Measurements from ENCODE around the gene TSPAN33. TPM values are rescaled to one million over a fixed set of nuclear protein-coding genes. Genes with fewer than 3 reads are reported as not detected.

Gene TSPAN33
- total RNA-seq, 2 donors from 2014 or later: 4.8 to 7.5 TPM

DNA sequence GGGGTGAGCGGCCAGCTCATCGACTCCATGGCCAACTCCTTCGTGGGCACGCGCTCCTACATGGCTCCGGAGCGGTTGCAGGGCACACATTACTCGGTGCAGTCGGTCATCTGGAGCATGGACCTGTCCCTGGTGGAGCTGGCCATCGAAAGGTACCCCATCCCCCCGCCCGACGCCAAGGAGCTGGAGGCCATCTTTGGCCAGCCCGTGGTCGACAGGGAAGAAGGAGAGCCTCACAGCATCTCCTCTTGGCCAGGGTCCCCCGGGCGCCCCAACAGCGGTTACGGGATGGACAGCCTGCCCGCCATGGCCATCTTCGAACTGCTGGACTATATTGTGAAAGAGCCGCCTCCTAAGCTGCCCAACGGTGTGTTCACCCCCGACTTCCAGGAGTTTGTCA lies 17.4 kb upstream of the TSPAN33 start:
- intact Hi-C loops (cut with DNase I, micrococcal nuclease): no loop called here
- DNase-seq: no peak
- no peak for ATAC-seq

DNA sequence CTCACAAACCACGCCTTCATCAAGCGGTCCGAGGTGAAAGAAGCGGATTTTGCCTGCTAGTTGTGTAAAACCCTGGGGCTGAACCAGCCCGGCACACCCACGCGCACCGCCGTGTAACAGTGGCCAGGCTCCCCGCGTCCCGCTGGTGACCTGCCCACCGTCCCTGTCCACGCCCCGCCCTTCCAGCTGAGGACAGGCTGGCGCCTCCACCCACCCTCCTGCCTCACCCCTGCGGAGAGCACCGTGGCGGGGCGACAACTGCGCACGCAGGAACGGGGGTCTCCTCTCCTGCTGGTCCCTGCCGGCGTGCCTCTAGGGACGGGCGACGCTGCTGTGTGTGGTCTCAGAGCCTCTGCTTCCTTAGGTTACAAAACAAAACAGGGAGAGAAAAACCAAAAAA lies 16.9 kb upstream of the TSPAN33 start:
- intact Hi-C loops (cut with DNase I, micrococcal nuclease): no loop called here
- no peak for ATAC-seq

DNA sequence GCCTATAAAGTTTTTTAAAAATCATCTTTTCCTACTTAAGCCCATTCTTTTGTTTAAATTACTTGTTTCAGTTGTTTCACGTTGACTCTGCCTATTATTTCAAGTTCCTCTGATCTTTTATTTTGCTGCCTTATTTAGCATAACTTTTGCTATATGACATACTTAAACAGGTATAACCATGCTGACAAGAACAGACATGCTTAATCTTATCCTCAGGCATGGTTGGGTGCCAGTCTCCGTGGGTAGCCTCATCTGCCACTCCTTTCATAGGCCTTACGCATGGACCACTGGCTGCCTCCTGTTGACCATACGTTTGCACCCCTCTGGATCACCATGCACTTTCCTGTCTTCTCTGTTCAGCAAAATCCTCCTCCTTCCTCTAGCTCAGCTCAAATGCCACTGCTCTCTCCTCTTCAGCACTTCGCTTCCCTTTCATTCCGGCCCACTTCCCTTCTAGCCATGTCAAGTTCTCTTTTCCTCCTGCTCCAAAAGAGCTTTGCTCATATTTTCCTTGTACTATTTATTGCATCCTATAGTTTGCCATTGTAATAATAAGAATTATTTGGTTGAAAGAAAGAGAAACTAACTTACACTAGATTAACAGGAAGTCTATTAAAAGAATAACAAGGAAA lies 10.0 kb upstream of the TSPAN33 start:
- intact Hi-C loops (cut with DNase I, micrococcal nuclease): no loop called here
- no peak for ATAC-seq
- DNase-seq: no peak

More for the DNA sequence above, 16.9 kb upstream of the TSPAN33 start:
- DNase-seq: no peak

DNA sequence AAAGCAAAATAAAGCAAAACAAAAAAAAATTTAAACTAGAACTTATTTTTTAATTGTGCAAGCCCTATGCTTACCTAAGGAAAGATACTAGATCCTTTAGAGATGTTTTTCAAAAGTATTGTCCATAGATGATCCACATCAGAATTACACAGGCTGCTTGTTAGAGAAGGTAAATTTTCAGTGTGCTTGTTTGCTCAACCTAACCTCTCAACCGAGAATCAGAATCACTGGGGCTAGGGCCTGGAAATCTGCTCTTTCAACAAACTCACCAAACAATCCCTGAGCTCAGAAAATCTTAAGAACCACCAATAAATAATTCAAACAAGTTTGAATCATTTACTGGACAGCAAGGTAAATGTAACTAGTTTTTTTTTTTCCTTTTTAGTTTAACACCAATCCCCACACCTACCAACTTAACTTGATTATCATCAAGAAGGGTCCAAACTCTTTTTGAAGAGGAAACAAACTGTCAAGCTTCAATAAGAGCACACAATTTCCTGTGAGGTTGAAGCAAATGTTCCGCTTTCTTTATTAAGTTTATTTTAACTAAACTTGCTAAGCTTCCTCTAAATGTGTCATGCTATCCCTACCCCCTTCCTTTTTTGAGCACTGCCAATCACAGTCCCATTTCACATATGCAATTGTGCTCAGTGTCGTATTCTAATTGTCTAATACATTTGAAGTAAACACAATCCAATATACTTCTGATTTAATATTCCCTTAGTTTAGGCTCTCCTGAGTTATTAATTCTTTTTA lies 7.4 kb upstream of the TSPAN33 start:
- no peak for DNase-seq
- intact Hi-C loops (cut with DNase I, micrococcal nuclease): no loop called here
- ATAC-seq: no peak

DNA sequence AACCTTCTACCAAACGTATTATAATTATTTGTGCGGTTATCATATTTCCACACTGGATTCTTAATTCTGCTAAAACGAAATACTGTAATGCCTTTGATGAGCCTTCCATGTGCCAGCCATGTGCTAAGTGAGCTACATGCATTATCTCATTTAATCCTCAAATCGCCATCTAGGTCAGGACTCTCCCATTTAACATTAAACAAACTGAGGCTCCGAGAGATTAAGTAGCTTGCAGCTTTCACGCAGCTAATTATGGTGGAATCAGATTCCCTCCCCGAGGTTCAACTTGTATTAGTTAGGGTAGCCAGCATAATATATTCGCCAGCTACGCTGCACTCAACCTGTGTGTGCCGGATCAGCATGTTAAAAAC lies 798 bp upstream of the TSPAN33 start:
- ATAC-seq (no peak), DNase-seq (no peak)
- intact Hi-C loops (cut with DNase I, micrococcal nuclease): no loop called here

DNA sequence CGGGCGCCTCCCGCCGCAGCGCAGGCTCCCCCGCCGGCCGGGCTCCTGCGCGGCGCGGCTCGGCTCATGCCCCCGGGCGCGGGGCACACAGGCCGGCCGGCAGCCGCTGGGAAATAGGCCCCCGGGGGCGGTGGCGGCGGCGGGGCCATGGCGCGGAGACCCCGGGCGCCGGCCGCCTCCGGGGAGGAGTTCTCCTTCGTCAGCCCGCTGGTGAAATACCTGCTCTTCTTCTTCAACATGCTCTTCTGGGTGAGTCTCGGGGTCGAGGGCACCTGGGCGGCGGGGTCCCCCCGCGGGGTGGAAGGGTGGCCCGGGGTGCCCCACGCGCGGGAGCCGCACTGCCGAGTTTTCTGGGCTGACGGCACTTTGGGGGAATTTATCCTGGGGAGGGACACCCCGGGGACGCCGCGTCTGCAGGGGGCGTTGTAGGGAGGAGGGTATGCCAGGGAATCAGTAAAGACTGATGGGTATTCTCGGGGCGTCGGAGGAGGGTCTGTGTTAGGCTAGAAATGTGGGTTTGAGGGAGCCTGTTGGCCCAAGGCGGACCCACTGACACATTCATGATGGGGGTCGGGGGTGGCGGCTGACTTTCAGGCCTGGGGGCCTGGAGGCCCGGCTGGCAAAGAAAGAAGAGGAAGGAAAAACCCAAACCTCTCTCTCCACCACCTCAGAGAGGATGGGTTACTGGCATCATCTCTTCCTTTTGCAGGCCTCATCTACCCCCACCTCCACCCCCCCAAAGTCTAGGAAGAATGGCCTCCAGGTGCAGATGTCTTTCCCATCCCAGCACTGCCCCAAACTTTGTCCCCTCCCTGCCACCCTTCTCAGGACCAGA lies 544 bp downstream of the TSPAN33 start:
- DNase-seq: peak in 1 of 2 donors; percentile 38
- ATAC-seq: no peak
- intact Hi-C loops (cut with DNase I, micrococcal nuclease): no loop called here

DNA sequence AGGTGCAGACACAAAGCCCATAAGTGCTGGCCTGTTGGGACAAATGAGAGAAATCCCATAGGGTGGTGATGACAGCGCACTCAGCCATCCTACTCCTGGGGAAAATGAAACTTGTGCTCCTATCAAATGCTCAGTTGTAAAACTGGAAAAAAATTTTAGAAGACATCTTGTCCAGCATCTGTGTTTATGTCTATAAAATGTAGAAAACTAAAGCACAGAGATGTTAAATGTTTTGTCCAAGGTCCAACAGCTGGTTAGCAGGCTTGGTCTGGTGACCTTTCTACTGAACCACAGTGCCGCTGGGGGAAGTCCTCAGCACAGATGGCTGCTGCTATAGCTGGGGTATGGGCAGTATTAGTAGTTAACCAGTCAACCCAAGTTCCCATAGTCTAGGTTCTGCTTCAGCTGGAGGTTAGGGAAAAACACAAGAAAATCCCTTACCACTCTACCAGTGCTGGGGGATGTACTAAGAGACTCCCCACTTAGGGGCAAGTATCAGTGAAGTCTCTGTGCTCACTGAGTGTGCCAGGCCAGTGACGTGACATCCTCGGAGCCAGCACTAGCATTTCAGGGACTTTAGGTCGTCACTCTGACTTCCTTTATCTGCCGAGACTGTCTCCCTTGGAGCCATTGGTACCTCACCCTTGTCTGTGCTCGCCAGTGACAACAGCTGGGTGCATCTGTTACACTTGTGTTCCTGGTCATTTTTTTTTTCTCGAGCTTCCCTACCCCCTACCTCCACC lies 1.9 kb downstream of the TSPAN33 start:
- intact Hi-C loops (cut with DNase I, micrococcal nuclease): no loop called here
- DNase-seq (no peak), ATAC-seq (no peak)

DNA sequence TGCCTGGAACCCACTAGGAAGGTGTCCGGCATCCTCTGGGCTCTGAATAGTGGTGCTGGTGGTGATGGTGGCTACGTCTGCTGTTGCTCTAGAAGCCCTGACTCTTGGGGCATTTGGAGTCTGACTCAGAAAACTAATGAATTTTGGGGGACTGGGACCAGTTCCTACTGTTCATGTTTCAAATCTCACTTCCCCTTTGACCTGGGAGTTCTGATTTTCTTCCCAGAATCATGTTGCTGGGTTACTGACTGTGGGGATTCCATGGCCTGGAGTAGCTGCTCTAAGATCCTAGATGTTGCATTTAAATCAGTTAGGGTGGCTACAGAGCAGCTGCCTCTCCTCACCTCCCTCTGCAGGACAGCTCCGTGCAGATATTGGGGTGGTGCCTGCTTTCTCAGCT lies 3.2 kb downstream of the TSPAN33 start:
- ATAC-seq: no peak
- intact Hi-C loops (cut with DNase I, micrococcal nuclease): no loop called here
- no peak for DNase-seq

DNA sequence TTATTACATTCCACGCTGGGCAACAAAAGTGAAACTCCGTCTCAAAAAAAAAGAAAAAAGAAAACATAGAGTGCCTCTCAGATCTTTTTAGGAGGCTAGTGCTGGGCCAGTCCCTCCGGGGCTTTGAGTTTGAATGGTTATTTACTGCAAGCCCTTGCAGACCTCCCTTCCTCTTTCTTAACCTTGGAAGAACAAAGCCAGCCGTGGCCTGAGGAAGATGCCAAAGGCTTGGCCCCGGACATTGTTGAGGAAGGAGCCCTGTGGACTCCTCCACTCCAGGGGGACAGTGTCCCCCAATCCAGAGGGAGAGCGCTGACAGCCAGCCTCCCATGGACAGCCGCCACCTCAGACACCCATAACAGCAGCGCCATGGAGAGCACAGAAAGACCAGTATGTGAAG lies 5.0 kb downstream of the TSPAN33 start:
- intact Hi-C loops (cut with DNase I, micrococcal nuclease): no loop called here
- no peak for DNase-seq
- no peak for ATAC-seq

DNA sequence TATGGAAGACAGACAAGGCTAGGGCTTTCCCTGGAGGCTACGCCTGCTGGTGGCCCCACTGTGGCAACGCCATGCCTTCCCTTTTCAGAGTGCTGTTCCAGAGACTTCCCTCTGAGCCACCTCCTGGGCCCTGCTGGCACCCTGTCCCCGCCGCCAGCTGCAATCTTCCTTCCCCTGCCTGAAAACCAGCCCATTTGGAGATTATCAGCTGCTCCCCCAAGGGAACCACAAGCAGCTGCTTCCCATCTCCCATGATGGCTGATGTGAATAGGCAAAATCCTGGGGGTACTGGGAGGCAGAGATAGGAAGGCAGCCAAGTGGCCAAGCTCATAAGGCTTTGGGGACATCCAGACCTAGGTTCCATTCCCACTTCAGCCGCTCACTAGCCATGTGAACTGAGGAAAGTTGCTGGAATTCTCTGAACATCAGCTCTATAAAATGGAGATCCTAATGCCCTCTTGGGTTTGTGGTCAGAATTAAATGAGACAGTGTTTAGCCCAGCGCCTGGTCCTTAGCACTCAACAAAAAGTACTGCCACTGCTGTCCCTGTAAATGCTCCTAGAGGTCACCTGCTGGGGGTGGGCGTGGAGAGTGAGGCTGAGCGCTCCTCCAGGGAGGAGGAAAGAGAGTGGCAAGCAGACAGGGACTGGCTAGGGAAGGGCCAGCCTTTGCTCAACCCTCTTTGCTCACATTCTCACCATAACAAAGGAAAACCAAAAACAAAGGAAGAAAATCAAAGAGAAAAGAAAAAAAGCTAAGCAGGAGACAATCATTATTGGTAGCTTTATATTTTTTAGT lies 5.9 kb downstream of the TSPAN33 start:
- ATAC-seq (no peak), DNase-seq (no peak)
- intact Hi-C loops (cut with DNase I, micrococcal nuclease): no loop called here

DNA sequence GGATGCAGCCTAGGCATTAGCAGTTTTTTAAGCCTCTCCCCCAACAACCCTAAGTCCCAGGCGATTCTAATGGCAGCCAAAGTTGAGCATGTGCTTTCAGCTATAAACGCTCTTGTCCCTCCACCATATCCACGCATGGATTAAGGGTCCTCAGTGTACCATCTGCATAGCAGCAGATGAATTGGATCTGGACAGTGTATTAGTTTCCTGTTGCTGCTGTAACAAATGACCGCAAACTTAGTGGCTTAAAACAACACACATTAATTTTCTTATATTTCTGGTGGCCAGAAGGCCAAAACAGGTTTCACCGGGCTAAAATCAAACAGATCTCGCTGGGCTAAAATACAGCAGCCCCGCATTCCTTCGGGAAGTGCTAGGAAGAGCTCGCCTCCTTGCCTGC lies 13.1 kb downstream of the TSPAN33 start:
- ATAC-seq: no peak
- DNase-seq: no peak
- intact Hi-C loops (cut with DNase I, micrococcal nuclease): no loop called here

DNA sequence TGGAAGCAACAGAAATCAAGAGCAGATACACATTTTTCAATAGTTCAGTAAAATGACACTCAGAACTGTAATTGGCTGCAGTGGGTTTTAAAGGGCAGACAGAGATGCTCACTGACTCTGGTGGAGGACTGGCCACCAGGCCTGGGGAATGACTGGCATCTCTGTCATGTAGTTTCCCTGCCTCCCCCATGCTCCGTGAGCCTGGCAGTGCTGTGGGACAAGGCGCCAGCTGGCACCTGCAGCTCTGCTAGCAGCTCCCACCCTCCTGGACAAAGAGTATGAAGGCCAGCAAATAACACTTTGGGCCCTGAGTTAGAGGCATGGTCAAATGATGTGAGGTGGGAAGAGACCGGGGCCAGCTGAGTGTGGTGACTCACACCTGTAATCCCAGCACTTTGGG lies 15.0 kb downstream of the TSPAN33 start:
- intact Hi-C loops (cut with DNase I, micrococcal nuclease): no loop called here
- no peak for ATAC-seq
- DNase-seq: no peak

DNA sequence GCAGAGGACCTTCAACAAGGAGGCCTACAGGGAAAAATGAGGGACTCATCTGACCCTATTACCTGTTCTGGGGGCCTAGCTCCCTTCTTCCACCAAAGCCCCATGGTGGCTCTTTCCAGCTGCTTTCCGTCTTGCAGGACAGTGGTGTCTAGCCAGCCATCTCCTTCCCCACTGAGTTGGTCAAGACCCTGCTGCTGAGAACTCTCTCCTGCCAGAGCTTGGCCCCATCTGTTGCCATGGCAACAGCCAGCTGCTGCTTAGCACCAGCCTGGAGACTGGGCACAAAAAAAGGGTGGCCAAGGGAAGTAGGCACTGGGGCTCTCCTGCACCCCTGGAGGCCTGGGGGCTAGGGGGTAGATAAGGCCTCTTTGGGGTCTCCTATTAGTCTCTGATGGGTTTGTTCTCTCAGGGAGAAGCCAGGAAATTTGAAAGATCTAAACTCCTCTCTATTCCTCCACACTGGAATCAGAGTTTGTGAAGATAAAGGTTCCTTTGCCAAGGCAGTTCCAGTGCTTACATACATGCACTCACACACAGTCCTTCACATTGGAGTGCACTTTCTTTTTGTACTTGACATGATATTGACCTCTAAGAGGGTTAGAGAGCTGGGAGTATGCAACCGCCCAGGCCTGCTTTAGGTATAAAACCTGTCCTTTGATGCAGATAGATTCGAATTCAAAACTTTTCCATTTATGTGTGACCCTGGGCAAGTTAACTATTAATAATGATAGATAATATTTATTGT lies 15.8 kb downstream of the TSPAN33 start:
- intact Hi-C loops (cut with DNase I, micrococcal nuclease): no loop called here
- ATAC-seq (no peak), DNase-seq (no peak)

DNA sequence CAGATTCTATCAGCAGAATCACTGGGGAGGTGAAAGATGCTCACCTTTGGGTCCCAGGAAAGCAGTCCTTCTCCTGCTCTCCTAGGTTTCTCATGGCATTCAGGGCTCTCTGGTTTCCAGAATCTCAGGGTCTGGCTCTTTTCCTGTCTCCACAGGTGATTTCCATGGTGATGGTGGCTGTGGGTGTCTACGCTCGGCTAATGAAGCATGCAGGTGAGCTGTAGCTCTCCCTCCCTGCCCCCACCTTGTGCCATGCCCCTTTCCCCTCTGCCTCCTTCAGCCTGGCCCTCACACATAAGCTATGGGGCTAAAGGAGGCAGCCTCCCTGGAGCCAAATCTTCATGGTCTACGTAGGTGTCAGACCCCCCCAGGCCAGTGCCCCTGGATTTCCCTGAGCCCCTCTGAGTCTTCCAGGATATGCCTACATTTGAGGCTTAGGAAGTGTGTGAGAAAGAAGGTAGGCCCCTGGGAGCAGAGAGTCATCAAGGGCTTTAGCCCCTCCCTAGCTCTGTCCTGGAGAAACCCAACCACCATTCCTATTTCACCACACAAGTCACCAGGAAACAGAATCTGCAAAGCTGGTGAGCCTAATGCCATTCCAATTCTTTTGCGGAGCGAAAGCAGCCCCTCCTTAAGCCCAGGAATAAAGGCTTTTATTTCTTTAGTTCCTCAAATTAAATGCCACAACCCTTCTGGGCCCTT lies 17.2 kb downstream of the TSPAN33 start:
- no peak for DNase-seq
- intact Hi-C loops (cut with DNase I, micrococcal nuclease): no loop called here
- no peak for ATAC-seq

DNA sequence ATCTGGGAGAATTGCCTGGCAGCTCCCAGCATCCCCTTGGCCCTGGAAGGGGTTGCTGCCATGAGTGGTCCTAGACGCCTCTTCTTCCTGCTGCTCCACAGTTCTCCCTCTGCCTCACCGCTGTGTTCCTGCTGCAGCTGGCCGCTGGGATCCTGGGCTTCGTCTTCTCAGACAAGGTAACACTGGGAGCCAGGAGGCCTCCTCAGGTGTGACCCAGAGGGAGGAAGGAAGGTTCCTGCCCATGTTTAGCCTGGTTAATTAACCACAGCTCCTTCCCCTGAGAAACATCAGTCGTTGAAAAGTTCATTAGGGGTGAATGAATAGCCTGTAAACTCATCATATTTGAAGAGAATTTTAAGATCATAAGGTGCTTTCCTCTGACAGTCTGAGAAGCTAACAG lies 18.2 kb downstream of the TSPAN33 start:
- intact Hi-C loops (cut with DNase I, micrococcal nuclease): no loop called here
- ATAC-seq (no peak), DNase-seq (no peak)

DNA sequence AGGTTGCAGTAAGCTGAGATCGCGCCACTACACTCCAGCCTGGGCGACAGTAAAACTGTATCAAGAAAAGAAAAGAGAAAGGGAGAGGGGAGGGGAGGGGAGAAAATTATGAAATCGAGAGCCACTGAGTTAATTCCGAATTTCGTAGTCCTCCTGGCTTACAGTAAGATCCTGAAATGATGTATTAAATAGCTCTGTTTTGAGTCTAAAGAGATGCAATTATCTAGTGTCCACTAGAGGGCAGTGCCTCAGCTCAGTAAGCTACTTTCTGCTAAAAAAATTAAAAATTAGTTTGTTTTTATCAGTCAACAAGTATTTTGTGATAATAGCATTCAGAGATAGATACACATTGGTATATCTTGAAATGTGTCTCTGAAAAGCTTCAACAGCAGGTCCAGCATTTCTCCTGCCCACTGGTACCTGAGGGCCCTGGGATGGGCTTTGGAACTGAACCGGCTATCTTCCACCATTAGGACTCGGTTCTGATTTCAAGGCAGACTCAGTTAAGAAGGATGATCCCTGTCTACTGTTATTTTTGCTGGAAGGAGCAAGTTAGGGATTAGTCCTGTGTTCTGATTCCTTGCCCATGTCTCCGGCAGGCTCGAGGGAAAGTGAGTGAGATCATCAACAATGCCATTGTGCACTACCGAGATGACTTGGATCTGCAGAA lies 19.5 kb downstream of the TSPAN33 start:
- no peak for DNase-seq
- ATAC-seq: no peak
- intact Hi-C loops (cut with DNase I, micrococcal nuclease): no loop called here

DNA sequence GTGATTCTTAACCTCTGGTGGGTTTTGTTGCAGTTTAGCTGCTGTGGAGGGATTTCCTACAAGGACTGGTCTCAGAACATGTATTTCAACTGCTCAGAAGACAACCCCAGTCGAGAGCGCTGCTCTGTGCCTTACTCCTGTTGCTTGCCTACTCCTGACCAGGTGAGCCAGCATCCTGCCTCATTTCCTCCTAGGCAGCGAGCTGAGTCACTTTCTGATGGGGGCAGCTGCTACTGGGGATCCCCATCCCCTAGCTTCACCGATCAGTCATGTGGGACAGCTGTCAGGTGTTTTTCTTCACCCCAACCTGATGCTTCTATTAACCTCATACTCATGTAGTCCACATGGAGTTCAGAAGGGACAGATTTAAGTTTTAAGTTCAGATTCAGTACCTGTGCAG lies 22.2 kb downstream of the TSPAN33 start:
- intact Hi-C loops (cut with DNase I, micrococcal nuclease): no loop called here
- no peak for ATAC-seq
- DNase-seq: no peak
